ENCODE measurements around the gene TBC1D22A. TPM values are rescaled to one million over a fixed set of nuclear protein-coding genes. Genes with fewer than 3 reads are reported as not detected.
A peak's percentile ranks its signal among the peaks of the same experiment; 100 is the strongest.

Gene TBC1D22A
- total and polyA plus RNA-seq, 2 donors from 2014 or later, result 24.6 to 39.4 TPM

DNA sequence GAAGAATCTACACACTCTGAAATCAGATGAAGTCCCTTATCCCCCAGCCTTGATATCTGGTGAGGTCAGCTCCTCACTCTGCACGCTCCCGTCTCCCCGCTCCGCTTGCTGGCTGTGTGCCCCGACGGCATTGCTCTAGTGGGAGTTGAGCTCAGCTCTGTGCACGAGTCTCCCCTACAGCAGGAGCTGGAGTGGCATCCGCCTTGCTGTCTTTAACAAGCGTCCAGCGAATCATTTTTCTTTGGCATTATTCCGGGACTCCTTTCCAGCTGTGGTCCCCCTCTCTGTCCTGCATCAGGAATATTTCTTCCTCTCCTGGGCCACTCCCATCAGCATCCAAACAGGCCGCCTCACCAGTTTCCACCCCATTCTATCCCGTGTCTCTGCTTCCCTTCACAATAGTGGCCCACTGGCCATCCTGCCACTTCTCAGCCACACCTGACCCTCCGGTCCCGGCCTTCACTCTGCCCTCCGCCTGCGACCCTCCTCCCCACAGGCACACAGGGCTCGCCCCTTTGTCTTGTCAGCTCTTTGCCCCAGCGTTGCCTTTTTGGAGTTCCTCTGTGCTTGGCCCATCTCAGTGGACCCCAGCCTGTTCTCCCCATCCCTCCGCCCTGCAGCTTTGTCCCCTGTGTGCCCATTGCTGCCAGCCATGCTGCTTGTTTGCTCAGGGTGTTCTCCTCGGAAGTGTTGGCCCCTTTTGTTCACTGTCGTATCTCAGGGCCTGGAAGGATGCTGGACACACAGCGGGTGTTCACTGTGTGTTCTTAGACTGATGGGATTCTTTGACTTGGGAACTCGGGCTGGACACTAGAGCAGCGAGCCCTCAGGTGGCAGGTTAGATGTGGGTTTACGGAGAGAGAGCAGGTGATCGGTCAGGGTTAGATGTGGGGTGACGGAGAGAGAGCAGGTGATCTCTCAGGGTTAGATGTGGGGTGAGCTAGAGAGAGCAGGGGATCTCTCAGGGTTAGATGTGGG, 441.8 kb downstream of the TBC1D22A start:
- TF ChIP-seq, protein P1, sequence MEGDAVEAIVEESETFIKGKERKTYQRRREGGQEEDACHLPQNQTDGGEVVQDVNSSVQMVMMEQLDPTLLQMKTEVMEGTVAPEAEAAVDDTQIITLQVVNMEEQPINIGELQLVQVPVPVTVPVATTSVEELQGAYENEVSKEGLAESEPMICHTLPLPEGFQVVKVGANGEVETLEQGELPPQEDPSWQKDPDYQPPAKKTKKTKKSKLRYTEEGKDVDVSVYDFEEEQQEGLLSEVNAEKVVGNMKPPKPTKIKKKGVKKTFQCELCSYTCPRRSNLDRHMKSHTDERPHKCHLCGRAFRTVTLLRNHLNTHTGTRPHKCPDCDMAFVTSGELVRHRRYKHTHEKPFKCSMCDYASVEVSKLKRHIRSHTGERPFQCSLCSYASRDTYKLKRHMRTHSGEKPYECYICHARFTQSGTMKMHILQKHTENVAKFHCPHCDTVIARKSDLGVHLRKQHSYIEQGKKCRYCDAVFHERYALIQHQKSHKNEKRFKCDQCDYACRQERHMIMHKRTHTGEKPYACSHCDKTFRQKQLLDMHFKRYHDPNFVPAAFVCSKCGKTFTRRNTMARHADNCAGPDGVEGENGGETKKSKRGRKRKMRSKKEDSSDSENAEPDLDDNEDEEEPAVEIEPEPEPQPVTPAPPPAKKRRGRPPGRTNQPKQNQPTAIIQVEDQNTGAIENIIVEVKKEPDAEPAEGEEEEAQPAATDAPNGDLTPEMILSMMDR (IDR thresholded peaks at IDR 0.05; ENCODE audit: borderline replicate concordance, extremely low read depth, insufficient read depth), result no peak
- intact Hi-C loops (cut with DNase I), result no loop called here
- no peaks in the 10 kb centered on the region for H3K4me1 ChIP-seq (ENCODE audit: control insufficient read depth in 2 of 3, insufficient read depth in 2 of 3, low read depth in 1 of 3, low read length in 3 of 3)
- H3K4me3 ChIP-seq (ENCODE audit: low read length in 3 of 3), result no peak overlapping the region
- DNase-seq, result peak in 2 of 5 donors; percentile 16 to 45
- H3K9me3 ChIP-seq (ENCODE audit: control insufficient read depth in 2 of 3, insufficient read depth in 1 of 3, low read length in 3 of 3), result no peaks in the 10 kb centered on the region
- H3K27ac ChIP-seq (ENCODE audit: low read depth in 2 of 2, low read length in 2 of 2), result no peak overlapping the region
- no peaks in the 10 kb centered on the region for H3K27me3 ChIP-seq (ENCODE audit: control insufficient read depth, insufficient read depth, low read length)
- H3K9ac ChIP-seq (ENCODE audit: low read length in 3 of 3), result no peak overlapping the region
- H3K36me3 ChIP-seq (ENCODE audit: control insufficient read depth in 2 of 3, insufficient read depth in 3 of 3, low read length in 3 of 3), result no peaks in the 10 kb centered on the region
- no peak for FAIRE-seq

DNA sequence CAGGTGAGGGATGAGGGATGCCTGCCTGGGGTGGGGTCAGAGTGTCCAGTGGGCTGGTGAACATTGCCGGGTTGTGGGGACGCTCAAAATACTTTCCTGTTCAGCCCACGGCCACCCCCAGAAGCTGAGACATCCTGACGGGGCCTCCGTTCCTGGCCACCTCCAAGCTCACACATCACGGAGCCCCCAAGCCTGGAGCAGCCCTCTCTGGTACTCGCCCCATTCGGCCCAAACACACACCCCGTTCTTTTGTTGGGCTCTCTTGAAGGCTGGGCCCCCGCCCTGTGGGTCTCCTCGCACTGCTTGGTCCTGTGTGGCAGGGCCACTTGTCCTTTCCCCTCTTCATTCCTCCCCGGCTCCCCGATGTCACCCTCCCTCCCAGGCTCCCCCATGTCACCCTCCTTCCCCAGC, 442.6 kb downstream of the TBC1D22A start:
- H3K27me3 ChIP-seq (ENCODE audit: control insufficient read depth, insufficient read depth, low read length), result no peaks in the 10 kb centered on the region
- H3K27ac ChIP-seq (ENCODE audit: low read depth in 2 of 2, low read length in 2 of 2), result no peak overlapping the region
- intact Hi-C loops (cut with DNase I), result no loop called here
- DNase-seq (peak in 1 of 5 donors; percentile 69), FAIRE-seq (no peak)
- no peak overlapping the region for H3K4me3 ChIP-seq (ENCODE audit: low read length in 3 of 3)
- no peak overlapping the region for H3K9ac ChIP-seq (ENCODE audit: low read length in 3 of 3)
- TF ChIP-seq, protein P1 (IDR thresholded peaks at IDR 0.05; ENCODE audit: borderline replicate concordance, extremely low read depth, insufficient read depth), result no peak
- no peaks in the 10 kb centered on the region for H3K36me3 ChIP-seq (ENCODE audit: control insufficient read depth in 2 of 3, insufficient read depth in 3 of 3, low read length in 3 of 3)
- no peaks in the 10 kb centered on the region for H3K9me3 ChIP-seq (ENCODE audit: control insufficient read depth in 2 of 3, insufficient read depth in 1 of 3, low read length in 3 of 3)
- no peaks in the 10 kb centered on the region for H3K4me1 ChIP-seq (ENCODE audit: control insufficient read depth in 2 of 3, insufficient read depth in 2 of 3, low read depth in 1 of 3, low read length in 3 of 3)

DNA sequence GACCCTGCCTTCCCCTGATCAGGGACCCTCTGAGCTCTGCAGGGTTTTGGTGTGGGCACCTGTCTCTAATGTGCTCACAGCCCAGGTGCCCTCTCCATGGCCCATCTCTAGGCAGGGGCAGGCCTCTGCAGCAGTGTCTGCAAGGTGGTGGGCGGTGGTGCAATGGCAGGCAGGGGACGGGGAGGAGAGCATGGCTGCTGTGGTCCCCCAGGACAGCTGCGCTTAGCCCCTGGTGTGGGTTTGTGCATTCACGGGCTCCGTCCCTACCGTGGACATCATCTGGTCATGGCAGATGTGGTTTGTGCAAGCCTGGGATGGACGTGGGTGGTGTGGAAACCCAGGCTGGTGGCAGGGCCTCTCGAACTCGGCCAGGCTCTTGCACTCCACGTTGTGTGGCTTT, 443.1 kb downstream of the TBC1D22A start:
- intact Hi-C loops (cut with DNase I), result no loop called here
- Histone ChIP-seq H3K27ac (ENCODE audit: low read depth in 2 of 2, low read length in 2 of 2) (no peak overlapping the region), H3K9ac (ENCODE audit: low read length in 3 of 3) (no peak overlapping the region), H3K4me3 (ENCODE audit: low read length in 3 of 3) (no peak overlapping the region), H3K4me1 (ENCODE audit: control insufficient read depth in 2 of 3, insufficient read depth in 2 of 3, low read depth in 1 of 3, low read length in 3 of 3) (no peaks in the 10 kb centered on the region), H3K27me3 (ENCODE audit: control insufficient read depth, insufficient read depth, low read length) (no peaks in the 10 kb centered on the region), H3K9me3 (ENCODE audit: control insufficient read depth in 2 of 3, insufficient read depth in 1 of 3, low read length in 3 of 3) (no peaks in the 10 kb centered on the region), H3K36me3 (ENCODE audit: control insufficient read depth in 2 of 3, insufficient read depth in 3 of 3, low read length in 3 of 3) (no peaks in the 10 kb centered on the region)
- DNase-seq (peak in 1 of 5 donors; percentile 59), FAIRE-seq (no peak)
- TF ChIP-seq, protein P1 (IDR thresholded peaks at IDR 0.05; ENCODE audit: borderline replicate concordance, extremely low read depth, insufficient read depth), result no peak
